Upper lobe of left lung (tissue), 6 donors: ENCODE results near the gene FAM229A. TPM values are rescaled to one million over a fixed set of nuclear protein-coding genes. Genes with fewer than 3 reads are reported as not detected.
A peak's percentile ranks its signal among the peaks of the same experiment; 100 is the strongest.

Experiments used
- ATAC-seq, 2 donors: fragments of 200-7000 bp; cut with Tn5 transposase; one replicate each; pipeline ENCODE4 v1.9.1; 2022; ENCODE audit warnings: mild to moderate bottlenecking in 2 of 2, moderate library complexity in 2 of 2; ENCODE audit not compliant: low FRiP score in 2 of 2
- DNase-seq, 2 donors: peaks; one replicate each; pipeline ENCODE4 v3.0.0-alpha.2; 2019 to 2020
- H3K27ac ChIP-seq, 4 donors: fragments of 200-600 bp; sonication (generic); one replicate each; pipeline ENCODE4 v1.5.1; 2016 to 2019
- H3K27me3 ChIP-seq, 4 donors: fragments of 200-600 bp; sonication (generic); one replicate each; pipeline ENCODE4 v1.5.1; 2017 to 2019
- H3K36me3 ChIP-seq, 4 donors: fragments of 200-600 bp; sonication (generic); one replicate each; pipeline ENCODE4 v1.5.1; 2016 to 2019
- H3K4me1 ChIP-seq, 4 donors: fragments of 200-600 bp; sonication (generic); one replicate each; pipeline ENCODE4 v1.5.1; 2018 to 2019
- H3K4me3 ChIP-seq, 4 donors: fragments of 200-600 bp; sonication (generic); one replicate each; pipeline ENCODE4 v1.5.1; 2017 to 2019; ENCODE audit warnings: mild to moderate bottlenecking in 2 of 4, moderate library complexity in 1 of 4
- H3K9me3 ChIP-seq, 4 donors: fragments of 200-600 bp; sonication (generic); one replicate each; pipeline ENCODE4 v1.5.1; 2018 to 2019
- CTCF ChIP-seq, 6 experiments: fragments of 450-650 bp in 4 of 6; fragments of 200-600 bp in 2 of 6; sonication (generic) in 2 of 6; IDR thresholded peaks; one replicate each; pipeline ENCODE4 v1.5.1; 2016 to 2019; ENCODE audit warnings: antibody characterized with exemption in 6 of 6
- EP300 ChIP-seq, 4 donors: sonication (generic); formaldehyde crosslinking; IDR thresholded peaks; one replicate each; pipeline ENCODE4 v1.5.1; 2017; ENCODE audit warnings: antibody characterized with exemption in 4 of 4, control low read depth in 2 of 4
- POLR2A ChIP-seq, 4 donors: fragments of 450-650 bp; IDR thresholded peaks; one replicate each; pipeline ENCODE4 v1.5.1; 2016 to 2017; ENCODE audit warnings: antibody characterized with exemption in 4 of 4, mild to moderate bottlenecking in 2 of 4
- POLR2AphosphoS5 ChIP-seq, 2 donors: sonication (generic); formaldehyde crosslinking; IDR thresholded peaks; one replicate each; pipeline ENCODE4 v1.5.1; 2017; ENCODE audit warnings: antibody characterized with exemption in 2 of 2
- WGBS, 2 donors: methylation state at CpG; one replicate each; pipeline ENCODE4 v1.1.5; 2017 to 2018; 5-methylcytosine and 5-hydroxymethylcytosine counted together
- total RNA-seq, 6 donors: library from RNA; depleted of rRNA in 4 of 6; stranded (reverse); fragments of >200 nt in 4 of 6; gene quantifications; one replicate each; pipeline versions ENCODE4 v1.1.0 to v1.2.1, GENCODE V29; 2016 to 2021
- donor health status: DM: no; HTN: no; CAD: no; lungs with moderate emphysema.
- donor health status: DM: no; HTN: yes; CAD: no; lungs with severe emphysema.

Gene FAM229A
- total RNA-seq, 6 donors from 2014 or later = 4.3 to 43.0 (median 10.5) TPM

GRCh38 chr1:32390904-32391870 is 28.9 kb upstream of the FAM229A start:
- H3K9me3 ChIP-seq = no peaks in the 10 kb centered on the region
- DNase-seq (no peak), ATAC-seq (no peak)
- peaks cover 28 to 44% (median 34%) of the 10 kb centered on the region in 4 donors for H3K4me1 ChIP-seq
- no peaks in the 10 kb centered on the region for H3K27me3 ChIP-seq
- TF ChIP-seq CTCF (IDR thresholded peaks at IDR 0.05) (no peak), POLR2A (IDR thresholded peaks at IDR 0.05) (no peak), EP300 (IDR thresholded peaks at IDR 0.05) (no peak), POLR2AphosphoS5 (IDR thresholded peaks at IDR 0.05) (no peak)
- 64 to 66% methylated on average over 8 of the region's 8 CpGs for WGBS, 2 donors
- H3K4me3 ChIP-seq = no peak overlapping the region
- H3K27ac ChIP-seq = no peak overlapping the region
- peaks cover 9 to 57% (median 26%) of the 10 kb centered on the region in 4 donors for H3K36me3 ChIP-seq

- Histone ChIP-seq H3K36me3 (peaks cover 25 to 83% (median 49%) of the 10 kb centered on the region in 4 donors), H3K27ac (no peak overlapping the region), H3K4me1 (peaks cover 18 to 32% (median 26%) of the 10 kb centered on the region in 4 donors), H3K9me3 (no peaks in the 10 kb centered on the region), H3K4me3 (no peak overlapping the region), H3K27me3 (no peaks in the 10 kb centered on the region)
- DNase-seq = no peak
- 86 to 87% methylated on average over 6 of the region's 6 CpGs for WGBS, 2 donors
- no peak for TF ChIP-seq CTCF (IDR thresholded peaks at IDR 0.05)
- no peak for TF ChIP-seq POLR2A (IDR thresholded peaks at IDR 0.05)
- TF ChIP-seq EP300 (IDR thresholded peaks at IDR 0.05) = no peak
- no peak for TF ChIP-seq POLR2AphosphoS5 (IDR thresholded peaks at IDR 0.05)
- no peak for ATAC-seq
Measured at GRCh38 chr1:32388641-32389040, 26.4 kb upstream of the FAM229A start.

- Histone ChIP-seq H3K27ac (no peak overlapping the region), H3K4me1 (peaks cover 3 to 14% (median 9%) of the 10 kb centered on the region in 4 donors), H3K9me3 (no peaks in the 10 kb centered on the region), H3K4me3 (no peak overlapping the region), H3K27me3 (no peaks in the 10 kb centered on the region), H3K36me3 (peaks cover 32 to 99% (median 65%) of the 10 kb centered on the region in 4 donors)
- no peak for TF ChIP-seq CTCF (IDR thresholded peaks at IDR 0.05)
- no peak for TF ChIP-seq POLR2A (IDR thresholded peaks at IDR 0.05)
- no peak for TF ChIP-seq EP300 (IDR thresholded peaks at IDR 0.05)
- TF ChIP-seq POLR2AphosphoS5 (IDR thresholded peaks at IDR 0.05) = no peak
- ATAC-seq (peak in 1 of 2 donors; percentile 31), DNase-seq (no peak)
- WGBS, 2 donors = 93% methylated on average over 13 of the region's 13 CpGs
Measured at GRCh38 chr1:32386676-32387392, 24.5 kb upstream of the FAM229A start.

- Histone ChIP-seq H3K4me1 (no peaks in the 10 kb centered on the region), H3K36me3 (peaks cover 59 to 100% (median 92%) of the 10 kb centered on the region in 4 donors), H3K4me3 (no peak overlapping the region), H3K27ac (no peak overlapping the region), H3K27me3 (no peaks in the 10 kb centered on the region), H3K9me3 (no peaks in the 10 kb centered on the region)
- TF ChIP-seq CTCF (IDR thresholded peaks at IDR 0.05) (no peak), POLR2AphosphoS5 (IDR thresholded peaks at IDR 0.05) (no peak), EP300 (IDR thresholded peaks at IDR 0.05) (no peak)
- DNase-seq (no peak), ATAC-seq (no peak)
- WGBS, 2 donors = 92 to 94% methylated on average over 9 of the region's 9 CpGs
Measured at GRCh38 chr1:32380057-32380456, 17.8 kb upstream of the FAM229A start.
